ENCODE measurements around the gene DEPDC1B.

- TF ChIP-seq, protein P1, sequence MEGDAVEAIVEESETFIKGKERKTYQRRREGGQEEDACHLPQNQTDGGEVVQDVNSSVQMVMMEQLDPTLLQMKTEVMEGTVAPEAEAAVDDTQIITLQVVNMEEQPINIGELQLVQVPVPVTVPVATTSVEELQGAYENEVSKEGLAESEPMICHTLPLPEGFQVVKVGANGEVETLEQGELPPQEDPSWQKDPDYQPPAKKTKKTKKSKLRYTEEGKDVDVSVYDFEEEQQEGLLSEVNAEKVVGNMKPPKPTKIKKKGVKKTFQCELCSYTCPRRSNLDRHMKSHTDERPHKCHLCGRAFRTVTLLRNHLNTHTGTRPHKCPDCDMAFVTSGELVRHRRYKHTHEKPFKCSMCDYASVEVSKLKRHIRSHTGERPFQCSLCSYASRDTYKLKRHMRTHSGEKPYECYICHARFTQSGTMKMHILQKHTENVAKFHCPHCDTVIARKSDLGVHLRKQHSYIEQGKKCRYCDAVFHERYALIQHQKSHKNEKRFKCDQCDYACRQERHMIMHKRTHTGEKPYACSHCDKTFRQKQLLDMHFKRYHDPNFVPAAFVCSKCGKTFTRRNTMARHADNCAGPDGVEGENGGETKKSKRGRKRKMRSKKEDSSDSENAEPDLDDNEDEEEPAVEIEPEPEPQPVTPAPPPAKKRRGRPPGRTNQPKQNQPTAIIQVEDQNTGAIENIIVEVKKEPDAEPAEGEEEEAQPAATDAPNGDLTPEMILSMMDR (conservative IDR thresholded peaks at IDR 0.05; ENCODE audit: low read depth, low read length), result no peak
- no peak for TF ChIP-seq EZH2 (IDR thresholded peaks at IDR 0.05; ENCODE audit: borderline replicate concordance, low read depth, low read length, poor library complexity, severe bottlenecking)
Observed at GRCh38 chr5:60651872-60652620, 47.9 kb downstream of the DEPDC1B start.
